Measurements from ENCODE around the gene GPR85.

The GPR85 gene

DNA sequence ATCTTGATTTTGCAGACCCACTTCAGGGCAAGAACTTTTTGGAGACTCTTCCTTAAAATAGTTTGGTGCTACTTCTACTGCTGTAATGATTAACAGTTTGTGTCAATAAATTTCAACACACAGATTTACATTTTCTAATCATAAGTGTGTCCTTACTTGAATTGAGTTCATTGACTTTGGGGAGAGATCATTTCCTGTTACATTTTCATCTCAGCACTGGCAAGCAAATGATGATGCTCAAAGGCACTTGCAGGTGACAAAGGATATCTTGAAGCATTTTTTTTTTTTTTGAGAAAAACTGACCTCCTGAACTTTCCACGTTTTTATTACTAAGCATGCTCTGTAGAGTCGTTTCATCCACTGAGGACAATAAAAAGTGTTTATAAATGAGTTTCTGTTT, 52.7 kb downstream of the GPR85 start:
- no peaks in the 10 kb centered on the region for H3K36me3 ChIP-seq
- DNase-seq: no peak
- H3K4me3 ChIP-seq: no peak overlapping the region
- no peak for TF ChIP-seq CTCF (IDR thresholded peaks at IDR 0.05)
- no peaks in the 10 kb centered on the region for H3K4me1 ChIP-seq
- H3K9me3 ChIP-seq: no peaks in the 10 kb centered on the region
- no peaks in the 10 kb centered on the region for H3K27me3 ChIP-seq
- H3K27ac ChIP-seq: no peak overlapping the region
- intact Hi-C loops (cut with DNase I; ENCODE audit: low total_unique reads): no loop called here
